H9 (cell line): ENCODE results near the gene DCHS2. TPM values are rescaled to one million over a fixed set of nuclear protein-coding genes. Genes with fewer than 3 reads are reported as not detected.

ENCODE experiments used
- DNase-seq: peaks from one replicate; pipeline ENCODE4 v3.0.0-alpha.2; 2017
- H2AFZ ChIP-seq: one replicate; pipeline ENCODE4 v1.6.1; 2013; ENCODE audit warnings: mild to moderate bottlenecking, low read length, control low read depth, moderate library complexity
- H2AK5ac ChIP-seq: 2 replicates; pipeline ENCODE4 v1.6.1; 2013; ENCODE audit warnings: low read length, control low read depth, mixed read lengths; ENCODE audit not compliant: insufficient read length
- H2BK120ac ChIP-seq: one replicate; pipeline ENCODE4 v1.6.1; 2013; ENCODE audit warnings: low read depth, mild to moderate bottlenecking, low read length, control low read depth, inconsistent platforms; ENCODE audit not compliant: poor library complexity, severe bottlenecking
- H2BK12ac ChIP-seq: 2 replicates; pipeline ENCODE4 v1.6.1; 2013; ENCODE audit warnings: low read length, control low read depth, mixed read lengths, low read depth; ENCODE audit not compliant: insufficient read length
- H2BK15ac ChIP-seq: 2 replicates; pipeline ENCODE4 v1.6.1; 2013; ENCODE audit warnings: low read depth, low read length, control low read depth
- H2BK20ac ChIP-seq: one replicate; pipeline ENCODE4 v1.6.1; 2013; ENCODE audit warnings: low read depth, mild to moderate bottlenecking, low read length, control low read depth, inconsistent platforms; ENCODE audit not compliant: poor library complexity, severe bottlenecking
- H2BK5ac ChIP-seq: 2 replicates; pipeline ENCODE4 v1.6.1; 2013; ENCODE audit warnings: low read length, control low read depth, mixed read lengths; ENCODE audit not compliant: insufficient read length
- H3K14ac ChIP-seq: 2 replicates; pipeline ENCODE4 v1.6.1; 2013; ENCODE audit warnings: low read length, control low read depth; ENCODE audit not compliant: insufficient read depth
- H3K18ac ChIP-seq: 2 replicates; pipeline ENCODE4 v1.6.1; 2013; ENCODE audit warnings: low read depth, mild to moderate bottlenecking, mixed read lengths, low read length, control low read depth; ENCODE audit not compliant: insufficient read length
- H3K23ac ChIP-seq: 2 replicates; pipeline ENCODE4 v1.6.1; 2013; ENCODE audit warnings: low read length, control low read depth, mixed read lengths, low read depth; ENCODE audit not compliant: insufficient read length
- H3K23me2 ChIP-seq: 2 replicates; pipeline ENCODE4 v1.6.1; 2013; ENCODE audit warnings: low read depth, mild to moderate bottlenecking, mixed read lengths, low read length, control low read depth; ENCODE audit not compliant: insufficient read length, poor library complexity, severe bottlenecking
- H3K27ac ChIP-seq: 2 replicates; pipeline ENCODE4 v1.5.1; 2013; ENCODE audit warnings: low read length, control low read depth, mixed read lengths, low read depth; ENCODE audit not compliant: insufficient read length
- H3K27me3 ChIP-seq: 2 replicates; pipeline ENCODE4 v1.6.1; 2013; ENCODE audit warnings: low read length, control low read depth, inconsistent platforms; ENCODE audit not compliant: insufficient read depth
- H3K4ac ChIP-seq: 2 replicates; pipeline ENCODE4 v1.6.1; 2013; ENCODE audit warnings: low read depth, mild to moderate bottlenecking, control low read depth, inconsistent platforms, low read length, moderate library complexity
- H3K4me1 ChIP-seq: 2 replicates; pipeline ENCODE4 v1.6.1; 2013; ENCODE audit warnings: low read length, control low read depth, inconsistent platforms; ENCODE audit not compliant: insufficient read depth
- H3K4me2 ChIP-seq: 2 replicates; pipeline ENCODE4 v1.6.1; 2013; ENCODE audit warnings: low read length, control low read depth, mixed read lengths; ENCODE audit not compliant: insufficient read length, insufficient read depth
- H3K56ac ChIP-seq: 2 replicates; pipeline ENCODE4 v1.6.1; 2013; ENCODE audit warnings: low read depth, mild to moderate bottlenecking, mixed read lengths, low read length, control low read depth; ENCODE audit not compliant: insufficient read length
- H3K79me1 ChIP-seq: 2 replicates; pipeline ENCODE4 v1.6.1; 2013; ENCODE audit warnings: low read depth, mild to moderate bottlenecking, moderate library complexity, low read length, control low read depth, inconsistent platforms; ENCODE audit not compliant: insufficient read depth, poor library complexity, severe bottlenecking
- H3K79me2 ChIP-seq: 2 replicates; pipeline ENCODE4 v1.6.1; 2013; ENCODE audit warnings: low read length, control low read depth, inconsistent platforms; ENCODE audit not compliant: insufficient read depth
- H3K9ac ChIP-seq: 2 replicates; pipeline ENCODE4 v1.6.1; 2013; ENCODE audit warnings: low read length, control low read depth, mixed read lengths; ENCODE audit not compliant: insufficient read length; ENCODE audit errors: extremely low read depth
- H3K9me3 ChIP-seq: one replicate; pipeline ENCODE4 v1.6.1; 2013; ENCODE audit warnings: low read depth, low read length, inconsistent platforms; ENCODE audit not compliant: control insufficient read depth
- H3T11ph ChIP-seq: one replicate; pipeline ENCODE4 v1.6.1; 2013; ENCODE audit warnings: mild to moderate bottlenecking, low read length, control low read depth, inconsistent platforms
- H4K20me1 ChIP-seq: one replicate; pipeline ENCODE4 v1.6.1; 2013; ENCODE audit not compliant: control insufficient read depth, insufficient read length, insufficient read depth
- H4K5ac ChIP-seq: 2 replicates; pipeline ENCODE4 v1.6.1; 2013; ENCODE audit warnings: low read depth, mild to moderate bottlenecking, mixed read lengths, low read length, control low read depth; ENCODE audit not compliant: insufficient read length
- H4K8ac ChIP-seq: replicated peaks from 2 replicates; pipeline ENCODE4 v1.6.1; 2013; ENCODE audit warnings: low read length, control low read depth, mixed read lengths, low read depth; ENCODE audit not compliant: insufficient read length
- H4K91ac ChIP-seq: 2 replicates; pipeline ENCODE4 v1.6.1; 2013; ENCODE audit warnings: low read depth, mild to moderate bottlenecking, moderate library complexity, mixed read lengths, low read length, control low read depth; ENCODE audit not compliant: insufficient read length
- H3K27ac Mint-ChIP-seq, 3 experiments: 2 replicates in 2 of 3; 3 replicates in 1 of 3; pipeline ENCODE4 v1.8.0; 2020 to 2021; ENCODE audit warnings: mixed read lengths in 3 of 3, mild to moderate bottlenecking in 1 of 3, moderate library complexity in 1 of 3
- H3K27me3 Mint-ChIP-seq: 2 replicates; pipeline ENCODE4 v1.8.0; 2021; ENCODE audit warnings: low read depth, mild to moderate bottlenecking, moderate library complexity, mixed read lengths
- H3K36me3 Mint-ChIP-seq, 3 experiments: 2 replicates in 2 of 3; 3 replicates in 1 of 3; pipeline ENCODE4 v1.8.0; 2020 to 2021; ENCODE audit warnings: low read depth in 3 of 3, mixed read lengths in 3 of 3; ENCODE audit not compliant: insufficient read depth in 1 of 3
- H3K4me1 Mint-ChIP-seq, 2 experiments: 2 replicates each; pipeline ENCODE4 v1.8.0; 2020; ENCODE audit warnings: mixed read lengths in 2 of 2
- H3K4me3 Mint-ChIP-seq, 2 experiments: 2 replicates in 1 of 2; 3 replicates in 1 of 2; pipeline ENCODE4 v1.8.0; 2020 to 2021; ENCODE audit warnings: mild to moderate bottlenecking in 2 of 2, mixed read lengths in 2 of 2, moderate library complexity in 1 of 2
- H3K9me3 Mint-ChIP-seq, 2 experiments: 2 replicates in 1 of 2; 3 replicates in 1 of 2; pipeline ENCODE4 v1.8.0; 2020; ENCODE audit warnings: mild to moderate bottlenecking in 2 of 2, mixed read lengths in 2 of 2, moderate library complexity in 1 of 2
- CTCF ChIP-seq: fragments of 200-600 bp; sonication (generic); conservative IDR thresholded peaks from 3 replicates; pipeline ENCODE4 v1.8.0; 2021; ENCODE audit warnings: antibody characterized with exemption, mild to moderate bottlenecking
- WGBS: extraction: QIAGEN DNeasy Blood & Tissue Kit; methylation state at CpG from one replicate; pipeline ENCODE4 v1.1.7; 2013; ENCODE audit warnings: missing lambda C conversion rate, low lambda C conversion rate, mixed read lengths; ENCODE audit not compliant: insufficient read length; ENCODE audit errors: extremely low coverage; 5-methylcytosine and 5-hydroxymethylcytosine counted together
- total RNA-seq: library from RNA; stranded (reverse); gene quantifications from 2 replicates; pipeline ENCODE4 v1.2.1, GENCODE V29; 2021

DCHS2 gene
- total RNA-seq, 1 experiment from 2014 or later = 0.57 TPM

DNA sequence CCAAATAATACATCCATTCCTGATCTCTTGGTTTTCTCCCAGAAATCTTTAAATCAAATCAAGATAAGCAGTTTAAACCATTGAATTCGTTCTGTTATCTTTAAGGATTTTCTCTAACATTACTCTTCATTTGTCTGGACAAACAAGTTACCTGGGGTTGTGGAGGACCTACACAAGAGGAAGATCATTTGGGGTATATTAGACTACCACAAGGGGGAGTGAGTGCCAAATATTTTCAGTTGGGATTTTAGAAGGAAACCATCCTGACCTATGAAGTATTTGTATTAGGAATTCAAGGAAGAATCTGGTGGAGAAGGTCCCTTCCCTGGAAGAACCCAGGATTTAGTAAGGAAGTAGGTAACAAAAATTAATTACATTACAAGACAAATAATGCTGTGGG is 12.0 kb upstream of the DCHS2 start:
- no peak for DNase-seq
- no peak overlapping the region for H3K27ac Mint-ChIP-seq

More for the DNA sequence above, 12.0 kb upstream of the DCHS2 start:
- peak; percentile 77 for TF ChIP-seq CTCF
- H3K9ac ChIP-seq = no peak overlapping the region
- no peak overlapping the region for H3K14ac ChIP-seq
- Mint-ChIP-seq H3K4me3 (no peak overlapping the region), H3K36me3 (no peaks in the 10 kb centered on the region), H3K9me3 (no peaks in the 10 kb centered on the region), H3K4me1 (peaks cover 0 to 4% of the 10 kb centered on the region in 2 experiments; a peak in 1 of 4 replicates), H3K27me3 (peaks cover 2% of the 10 kb centered on the region)
- no peak overlapping the region for H4K91ac ChIP-seq
- no peak overlapping the region for H2BK20ac ChIP-seq
- no peak overlapping the region for H3K18ac ChIP-seq
- H3K79me1 ChIP-seq = no peaks in the 10 kb centered on the region
- no peaks in the 10 kb centered on the region for H3K4me1 ChIP-seq
- H3K9me3 ChIP-seq = no peaks in the 10 kb centered on the region
- no peaks in the 10 kb centered on the region for H3K27me3 ChIP-seq
- H2AK5ac ChIP-seq = no peak overlapping the region
- H2BK12ac ChIP-seq = no peak overlapping the region
- H3K23ac ChIP-seq = no peak overlapping the region
- H3K4me2 ChIP-seq = no peak overlapping the region
- no peak overlapping the region for H2BK15ac ChIP-seq
- no CpG with 5 or more reads among the region's 1 CpG for WGBS
- no peak overlapping the region for H2BK120ac ChIP-seq
- no peak overlapping the region for H3K27ac ChIP-seq
- no peaks in the 10 kb centered on the region for H4K20me1 ChIP-seq
- H3K56ac ChIP-seq = no peak overlapping the region
- H3T11ph ChIP-seq = no peak overlapping the region
- H3K23me2 ChIP-seq = no peaks in the 10 kb centered on the region
- no peak overlapping the region for H4K5ac ChIP-seq
- no peak overlapping the region for H4K8ac ChIP-seq
- no peaks in the 10 kb centered on the region for H3K79me2 ChIP-seq
- H3K4ac ChIP-seq = no peak overlapping the region
- no peak overlapping the region for H2AFZ ChIP-seq
- H2BK5ac ChIP-seq = no peak overlapping the region
